HFF-Myc (cell line): ENCODE measurements around the gene GMIP.
A peak's percentile ranks its signal among the peaks of the same experiment; 100 is the strongest.
"Not testable (repeated sequence)": the region's sequence is repeated elsewhere in the genome, so short reads cannot be mapped to it uniquely, and the experiment has no call there.

Experiments used
- DNase-seq: peaks from one replicate; pipeline ENCODE4 v3.0.0-alpha.2; 2011; ENCODE audit warnings: low read depth; ENCODE audit errors: extremely low read depth
- H3K4me3 ChIP-seq: replicated peaks from 2 replicates; pipeline ENCODE4 v1.5.1; 2011; ENCODE audit warnings: low read depth, mild to moderate bottlenecking, control low read depth, low read length
- TF ChIP-seq, protein P1 (sequence below): IDR thresholded peaks from 2 replicates; pipeline ENCODE4 v1.5.1; 2012; ENCODE audit warnings: mild to moderate bottlenecking, low read depth, low read length, control low read depth; ENCODE audit errors: missing control alignments

GMIP gene

GRCh38 chr19:19602713-19603324 is 40.6 kb downstream of the GMIP start:
- DNase-seq, result no peak
- H3K4me3 ChIP-seq, result no peak overlapping the region
- TF ChIP-seq, protein P1, sequence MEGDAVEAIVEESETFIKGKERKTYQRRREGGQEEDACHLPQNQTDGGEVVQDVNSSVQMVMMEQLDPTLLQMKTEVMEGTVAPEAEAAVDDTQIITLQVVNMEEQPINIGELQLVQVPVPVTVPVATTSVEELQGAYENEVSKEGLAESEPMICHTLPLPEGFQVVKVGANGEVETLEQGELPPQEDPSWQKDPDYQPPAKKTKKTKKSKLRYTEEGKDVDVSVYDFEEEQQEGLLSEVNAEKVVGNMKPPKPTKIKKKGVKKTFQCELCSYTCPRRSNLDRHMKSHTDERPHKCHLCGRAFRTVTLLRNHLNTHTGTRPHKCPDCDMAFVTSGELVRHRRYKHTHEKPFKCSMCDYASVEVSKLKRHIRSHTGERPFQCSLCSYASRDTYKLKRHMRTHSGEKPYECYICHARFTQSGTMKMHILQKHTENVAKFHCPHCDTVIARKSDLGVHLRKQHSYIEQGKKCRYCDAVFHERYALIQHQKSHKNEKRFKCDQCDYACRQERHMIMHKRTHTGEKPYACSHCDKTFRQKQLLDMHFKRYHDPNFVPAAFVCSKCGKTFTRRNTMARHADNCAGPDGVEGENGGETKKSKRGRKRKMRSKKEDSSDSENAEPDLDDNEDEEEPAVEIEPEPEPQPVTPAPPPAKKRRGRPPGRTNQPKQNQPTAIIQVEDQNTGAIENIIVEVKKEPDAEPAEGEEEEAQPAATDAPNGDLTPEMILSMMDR, result no peak

- no peak overlapping the region for H3K4me3 ChIP-seq
- TF ChIP-seq, protein P1, result no peak
- DNase-seq, result no peak
Observed at GRCh38 chr19:19602136-19602712, 41.2 kb downstream of the GMIP start.

- DNase-seq, result no peak
- TF ChIP-seq, protein P1, result no peak
- no peak overlapping the region for H3K4me3 ChIP-seq
Observed at GRCh38 chr19:19600793-19601330, 42.6 kb downstream of the GMIP start.

- DNase-seq, H3K4me3 ChIP-seq: not testable (repeated sequence)
Observed at GRCh38 chr19:19598728-19599451, 44.6 kb downstream of the GMIP start.

DNA sequence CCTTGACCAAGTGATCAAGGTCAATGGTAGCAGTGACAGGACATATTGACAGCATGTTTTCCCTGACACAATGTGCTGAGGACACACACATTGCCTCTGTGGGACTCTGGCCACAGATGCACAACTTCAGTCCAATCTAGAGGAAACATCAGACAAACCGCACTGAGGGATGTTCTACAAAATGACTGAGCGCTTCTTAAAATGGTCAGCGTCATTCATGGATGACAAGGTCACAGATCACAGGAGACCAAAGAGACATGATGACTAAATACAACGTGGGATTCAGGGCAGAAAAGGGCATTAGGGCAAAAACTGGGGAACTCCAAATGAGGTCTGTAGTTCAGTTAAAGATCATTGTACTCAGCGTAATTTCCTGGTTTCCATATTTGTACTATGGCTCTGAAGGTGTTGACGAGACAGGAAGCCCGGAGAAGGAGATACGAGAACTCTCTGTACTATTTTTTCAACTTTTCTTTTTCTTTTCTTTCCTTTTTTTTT is 45.6 kb downstream of the GMIP start:
- no peak for DNase-seq
- H3K4me3 ChIP-seq, result no peak overlapping the region
- TF ChIP-seq, protein P1, result no peak

- peak; percentile 32 for DNase-seq
- no peak overlapping the region for H3K4me3 ChIP-seq
- TF ChIP-seq, protein P1, result no peak
Observed at GRCh38 chr19:19595171-19595701, 48.2 kb downstream of the GMIP start.

- TF ChIP-seq, protein P1, result no peak
- no peak for DNase-seq
- no peak overlapping the region for H3K4me3 ChIP-seq
Observed at GRCh38 chr19:19594381-19594780, 49.1 kb downstream of the GMIP start.
